Lower leg skin (tissue), 3 donors: ENCODE results near the gene MARVELD1.

Source experiments
- POLR2A ChIP-seq, 2 donors: fragments of 450-650 bp; IDR thresholded peaks; one replicate each; pipeline ENCODE4 v1.6.1; 2016 to 2017; ENCODE audit warnings: antibody characterized with exemption in 2 of 2, mild to moderate bottlenecking in 1 of 2, moderate library complexity in 1 of 2
- TF ChIP-seq, protein P1 (sequence below), 3 donors: fragments of 450-650 bp; IDR thresholded peaks; one replicate each; pipeline ENCODE4 v1.5.1; 2016; ENCODE audit warnings: antibody characterized with exemption in 3 of 3, mild to moderate bottlenecking in 3 of 3, moderate library complexity in 2 of 3

DNA sequence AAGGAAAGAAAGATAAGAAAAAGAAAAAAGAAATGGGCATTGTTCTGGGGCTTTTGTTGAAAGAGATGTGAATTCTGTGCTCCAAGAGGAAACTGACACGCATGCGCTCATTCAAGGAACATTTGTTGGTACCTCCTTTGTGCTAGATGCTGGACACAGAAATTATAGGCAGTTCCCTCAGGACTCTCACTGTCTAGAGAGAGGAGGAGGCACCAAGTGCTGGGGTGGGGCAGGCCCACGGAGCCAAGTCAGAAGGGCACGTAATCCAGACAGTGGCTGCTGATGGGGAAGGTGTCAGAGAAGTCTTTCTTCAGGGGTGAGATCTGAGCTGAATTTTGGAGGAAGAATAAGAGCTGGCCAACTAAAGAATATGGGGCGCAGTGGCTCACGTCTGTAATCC, 20.5 kb downstream of the MARVELD1 start:
- TF ChIP-seq, protein P1, sequence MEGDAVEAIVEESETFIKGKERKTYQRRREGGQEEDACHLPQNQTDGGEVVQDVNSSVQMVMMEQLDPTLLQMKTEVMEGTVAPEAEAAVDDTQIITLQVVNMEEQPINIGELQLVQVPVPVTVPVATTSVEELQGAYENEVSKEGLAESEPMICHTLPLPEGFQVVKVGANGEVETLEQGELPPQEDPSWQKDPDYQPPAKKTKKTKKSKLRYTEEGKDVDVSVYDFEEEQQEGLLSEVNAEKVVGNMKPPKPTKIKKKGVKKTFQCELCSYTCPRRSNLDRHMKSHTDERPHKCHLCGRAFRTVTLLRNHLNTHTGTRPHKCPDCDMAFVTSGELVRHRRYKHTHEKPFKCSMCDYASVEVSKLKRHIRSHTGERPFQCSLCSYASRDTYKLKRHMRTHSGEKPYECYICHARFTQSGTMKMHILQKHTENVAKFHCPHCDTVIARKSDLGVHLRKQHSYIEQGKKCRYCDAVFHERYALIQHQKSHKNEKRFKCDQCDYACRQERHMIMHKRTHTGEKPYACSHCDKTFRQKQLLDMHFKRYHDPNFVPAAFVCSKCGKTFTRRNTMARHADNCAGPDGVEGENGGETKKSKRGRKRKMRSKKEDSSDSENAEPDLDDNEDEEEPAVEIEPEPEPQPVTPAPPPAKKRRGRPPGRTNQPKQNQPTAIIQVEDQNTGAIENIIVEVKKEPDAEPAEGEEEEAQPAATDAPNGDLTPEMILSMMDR (IDR thresholded peaks at IDR 0.05): no peak
- TF ChIP-seq POLR2A (IDR thresholded peaks at IDR 0.05): no peak
